DND-41 (cell line): ENCODE data around the gene OPCML.
A peak's percentile ranks its signal among the peaks of the same experiment; 100 is the strongest.

Experiments used
- ATAC-seq: fragments of 200-7000 bp; cut with Tn5 transposase; 3 replicates; pipeline ENCODE4 v1.9.1; 2021; ENCODE audit warnings: low read depth; ENCODE audit not compliant: insufficient read depth
- DNase-seq: peaks from one replicate; pipeline ENCODE4 v3.0.0-alpha.2; 2020
- H2AFZ ChIP-seq: 2 replicates; pipeline ENCODE4 v1.6.0; 2012; ENCODE audit warnings: low read depth, low read length
- H3K27ac ChIP-seq: 2 replicates; pipeline ENCODE4 v1.5.1; 2012; ENCODE audit warnings: low read length, inconsistent platforms
- H3K27me3 ChIP-seq: fragments of 200-600 bp; sonication (generic); 2 replicates; pipeline ENCODE4 v1.6.0; 2012; ENCODE audit warnings: low read length, mild to moderate bottlenecking, inconsistent platforms; ENCODE audit not compliant: insufficient read depth, poor library complexity
- H3K36me3 ChIP-seq: 2 replicates; pipeline ENCODE4 v1.5.1; 2012; ENCODE audit warnings: low read length, inconsistent platforms; ENCODE audit not compliant: insufficient read depth
- H3K4me1 ChIP-seq: 2 replicates; pipeline ENCODE4 v1.5.1; 2012; ENCODE audit warnings: mild to moderate bottlenecking, low read length; ENCODE audit not compliant: insufficient read depth
- H3K4me2 ChIP-seq: 2 replicates; pipeline ENCODE4 v1.6.0; 2012; ENCODE audit warnings: mild to moderate bottlenecking, moderate library complexity, low read length, inconsistent platforms; ENCODE audit not compliant: insufficient read depth
- H3K4me3 ChIP-seq, 2 experiments: fragments of 200-600 bp in 1 of 2; shearing (Covaris generic) in 1 of 2; 2 replicates each; pipeline ENCODE4 v1.5.1; 2012 to 2016; ENCODE audit warnings: inconsistent platforms in 2 of 2, low read length in 2 of 2, mild to moderate bottlenecking in 2 of 2, low read depth in 1 of 2, moderate library complexity in 1 of 2
- H3K79me2 ChIP-seq: 2 replicates; pipeline ENCODE4 v1.6.0; 2012; ENCODE audit warnings: low read length, inconsistent platforms; ENCODE audit not compliant: insufficient read depth
- H3K9ac ChIP-seq: 2 replicates; pipeline ENCODE4 v1.6.0; 2012; ENCODE audit warnings: low read depth, mild to moderate bottlenecking, inconsistent platforms, low read length, moderate library complexity
- H3K9me3 ChIP-seq: 2 replicates; pipeline ENCODE4 v1.5.1; 2012; ENCODE audit warnings: low read length, moderate library complexity, mild to moderate bottlenecking, inconsistent platforms; ENCODE audit not compliant: insufficient read depth, severe bottlenecking
- H4K20me1 ChIP-seq: 2 replicates; pipeline ENCODE4 v1.6.0; 2012; ENCODE audit warnings: low read length; ENCODE audit not compliant: insufficient read depth
- EZH2 ChIP-seq: IDR thresholded peaks from 3 replicates; pipeline ENCODE4 v1.6.1; 2012; ENCODE audit warnings: borderline replicate concordance, low read depth, mild to moderate bottlenecking, moderate library complexity, low read length, inconsistent platforms; ENCODE audit not compliant: severe bottlenecking
- TF ChIP-seq, protein P1 (sequence below): IDR thresholded peaks from 2 replicates; pipeline ENCODE4 v1.5.1; 2012; ENCODE audit warnings: borderline replicate concordance, low read length, moderate library complexity, mild to moderate bottlenecking; ENCODE audit not compliant: poor library complexity, severe bottlenecking; ENCODE audit errors: extremely low read depth

The OPCML gene

DNA sequence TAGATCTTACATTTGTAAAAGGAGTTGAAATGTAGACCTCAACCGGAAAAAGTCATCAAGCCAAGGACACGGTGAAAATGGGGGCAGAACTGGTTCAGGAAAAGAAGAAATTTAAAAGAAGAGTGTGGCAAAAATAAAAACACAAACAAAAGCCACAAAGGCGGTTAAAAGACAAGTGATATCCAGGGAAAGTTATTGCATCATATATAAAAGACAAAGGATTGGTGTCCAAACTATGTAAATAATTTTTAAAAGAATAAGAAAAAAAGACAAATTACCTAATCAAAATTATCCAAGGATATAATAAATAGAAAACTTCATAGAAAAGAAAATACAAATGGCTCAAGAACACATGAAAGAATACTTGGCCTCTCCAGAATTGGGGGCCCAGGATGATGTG lies 45.1 kb upstream of the OPCML start:
- H3K9me3 ChIP-seq: no peaks in the 10 kb centered on the region
- no peak for ATAC-seq
- H3K4me2 ChIP-seq: no peak overlapping the region
- peaks cover 5% of the 10 kb centered on the region for H3K27me3 ChIP-seq
- H3K27ac ChIP-seq: no peak overlapping the region
- no peaks in the 10 kb centered on the region for H4K20me1 ChIP-seq
- H3K4me1 ChIP-seq: no peaks in the 10 kb centered on the region
- H3K79me2 ChIP-seq: no peaks in the 10 kb centered on the region
- no peak overlapping the region for H3K9ac ChIP-seq
- H3K4me3 ChIP-seq: no peak overlapping the region
- H3K36me3 ChIP-seq: no peaks in the 10 kb centered on the region
- no peak for TF ChIP-seq EZH2
- H2AFZ ChIP-seq: no peak overlapping the region
- no peak for DNase-seq

DNA sequence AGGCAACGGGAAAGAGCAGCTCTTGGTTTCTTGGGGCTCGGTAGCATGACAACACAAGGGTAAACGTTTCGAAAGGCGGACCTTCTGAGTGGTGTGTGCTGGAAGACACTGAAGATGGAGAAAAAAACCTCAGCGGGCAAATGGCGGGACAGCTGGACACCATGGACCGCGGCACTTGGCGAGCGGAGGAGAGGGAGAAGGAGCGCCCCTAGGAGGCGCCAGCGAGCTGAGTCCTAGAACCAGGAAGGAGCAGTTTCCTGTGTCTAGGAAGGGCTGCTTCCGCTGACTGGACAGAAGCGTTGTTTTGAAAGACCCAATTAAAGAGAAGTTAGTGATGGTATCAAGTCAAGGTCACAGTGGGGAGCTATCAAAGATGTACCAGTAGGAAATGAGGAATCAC lies 44.0 kb upstream of the OPCML start:
- no peak overlapping the region for H3K4me2 ChIP-seq
- no peak overlapping the region for H3K9ac ChIP-seq
- no peak overlapping the region for H3K27ac ChIP-seq
- no peak for ATAC-seq
- no peaks in the 10 kb centered on the region for H3K79me2 ChIP-seq
- peak; percentile 10 for DNase-seq
- no peaks in the 10 kb centered on the region for H3K4me1 ChIP-seq
- no peaks in the 10 kb centered on the region for H3K9me3 ChIP-seq
- TF ChIP-seq, protein P1, sequence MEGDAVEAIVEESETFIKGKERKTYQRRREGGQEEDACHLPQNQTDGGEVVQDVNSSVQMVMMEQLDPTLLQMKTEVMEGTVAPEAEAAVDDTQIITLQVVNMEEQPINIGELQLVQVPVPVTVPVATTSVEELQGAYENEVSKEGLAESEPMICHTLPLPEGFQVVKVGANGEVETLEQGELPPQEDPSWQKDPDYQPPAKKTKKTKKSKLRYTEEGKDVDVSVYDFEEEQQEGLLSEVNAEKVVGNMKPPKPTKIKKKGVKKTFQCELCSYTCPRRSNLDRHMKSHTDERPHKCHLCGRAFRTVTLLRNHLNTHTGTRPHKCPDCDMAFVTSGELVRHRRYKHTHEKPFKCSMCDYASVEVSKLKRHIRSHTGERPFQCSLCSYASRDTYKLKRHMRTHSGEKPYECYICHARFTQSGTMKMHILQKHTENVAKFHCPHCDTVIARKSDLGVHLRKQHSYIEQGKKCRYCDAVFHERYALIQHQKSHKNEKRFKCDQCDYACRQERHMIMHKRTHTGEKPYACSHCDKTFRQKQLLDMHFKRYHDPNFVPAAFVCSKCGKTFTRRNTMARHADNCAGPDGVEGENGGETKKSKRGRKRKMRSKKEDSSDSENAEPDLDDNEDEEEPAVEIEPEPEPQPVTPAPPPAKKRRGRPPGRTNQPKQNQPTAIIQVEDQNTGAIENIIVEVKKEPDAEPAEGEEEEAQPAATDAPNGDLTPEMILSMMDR: peak; percentile 59
- TF ChIP-seq EZH2: no peak
- H2AFZ ChIP-seq: no peak overlapping the region
- H3K27me3 ChIP-seq: peaks cover 5% of the 10 kb centered on the region
- H3K36me3 ChIP-seq: no peaks in the 10 kb centered on the region
- H4K20me1 ChIP-seq: no peaks in the 10 kb centered on the region
- H3K4me3 ChIP-seq: no peak overlapping the region

DNA sequence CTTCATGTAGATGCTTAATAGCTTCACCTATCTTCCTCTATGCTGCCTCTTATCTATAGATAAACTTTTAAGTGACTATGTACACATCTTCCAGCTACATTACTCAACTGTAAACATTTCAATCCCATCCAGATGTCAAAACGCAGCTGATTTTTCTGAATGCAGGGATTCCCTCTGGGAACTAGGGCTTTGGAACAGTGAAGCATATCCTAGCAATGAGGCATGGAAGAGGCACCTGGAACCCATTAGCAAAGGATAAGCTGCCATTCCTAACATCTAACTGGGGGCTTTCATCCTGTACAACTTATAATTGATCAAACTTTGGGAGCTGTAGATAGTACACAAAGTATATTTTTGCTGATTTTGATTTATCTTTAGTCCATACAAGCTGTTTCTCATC lies 40.8 kb upstream of the OPCML start:
- Histone ChIP-seq H4K20me1 (no peaks in the 10 kb centered on the region), H3K36me3 (no peaks in the 10 kb centered on the region), H3K9ac (no peak overlapping the region), H3K4me2 (no peak overlapping the region), H3K4me3 (no peak overlapping the region), H3K79me2 (no peaks in the 10 kb centered on the region), H3K4me1 (no peaks in the 10 kb centered on the region), H3K27me3 (peaks cover 6% of the 10 kb centered on the region), H3K27ac (no peak overlapping the region), H2AFZ (no peak overlapping the region), H3K9me3 (no peaks in the 10 kb centered on the region)
- TF ChIP-seq EZH2: no peak
- TF ChIP-seq, protein P1: no peak
- DNase-seq: no peak
- ATAC-seq: no peak

DNA sequence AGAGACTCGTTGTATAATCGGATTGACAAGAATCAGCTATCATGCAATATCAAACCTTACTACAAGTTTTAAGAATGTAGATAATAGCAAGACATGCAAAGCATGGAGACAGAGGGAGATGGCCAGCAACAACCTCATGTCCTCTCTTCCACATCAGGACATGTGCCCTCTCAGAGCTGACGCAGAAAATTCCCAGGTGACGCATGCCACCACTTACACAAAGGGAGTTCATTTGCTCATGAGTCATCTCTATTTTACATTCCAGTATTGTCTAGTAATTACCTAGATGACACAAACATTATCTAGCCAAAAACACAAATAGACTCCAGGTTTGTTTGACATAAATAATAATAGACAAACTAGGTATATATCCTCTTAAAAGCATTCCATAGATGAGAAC lies 38.1 kb upstream of the OPCML start:
- no peaks in the 10 kb centered on the region for H3K79me2 ChIP-seq
- H4K20me1 ChIP-seq: no peaks in the 10 kb centered on the region
- H3K4me2 ChIP-seq: no peak overlapping the region
- H3K9ac ChIP-seq: no peak overlapping the region
- TF ChIP-seq EZH2: no peak
- TF ChIP-seq, protein P1: no peak
- H3K4me1 ChIP-seq: no peaks in the 10 kb centered on the region
- no peak overlapping the region for H2AFZ ChIP-seq
- H3K27me3 ChIP-seq: peaks cover 6% of the 10 kb centered on the region
- ATAC-seq (no peak), DNase-seq (no peak)
- H3K36me3 ChIP-seq: no peaks in the 10 kb centered on the region
- no peaks in the 10 kb centered on the region for H3K9me3 ChIP-seq
- H3K4me3 ChIP-seq: no peak overlapping the region
- no peak overlapping the region for H3K27ac ChIP-seq
